A204.1 (cell line): Measurements from ENCODE around the gene MED9.

Source experiments
- FAIRE-seq: peaks from 2 replicates; lab custom pipeline; 2012; peaks lifted over from hg19 to GRCh38; lab: Jason Lieb, UNC

MED9 gene

DNA sequence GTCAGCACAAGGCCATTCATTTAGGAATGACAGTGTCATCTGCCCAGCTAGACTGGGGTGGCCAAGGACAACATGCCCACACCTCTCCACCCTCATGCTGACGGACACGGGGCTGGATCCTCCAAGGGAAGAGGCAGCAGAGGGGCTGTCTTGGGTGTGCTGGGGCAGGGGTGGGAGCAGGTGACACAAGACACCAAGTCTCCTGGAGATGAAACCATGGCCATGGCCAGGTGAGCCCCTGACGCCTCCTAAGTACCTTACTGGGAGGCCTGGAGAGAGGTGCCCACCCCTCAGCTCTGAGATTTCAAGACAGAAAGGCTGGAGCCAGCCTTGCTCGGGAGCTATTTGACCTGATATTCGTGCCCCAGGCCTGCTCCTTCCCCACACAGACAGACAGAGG, 28.4 kb downstream of the MED9 start:
- FAIRE-seq: no peak

DNA sequence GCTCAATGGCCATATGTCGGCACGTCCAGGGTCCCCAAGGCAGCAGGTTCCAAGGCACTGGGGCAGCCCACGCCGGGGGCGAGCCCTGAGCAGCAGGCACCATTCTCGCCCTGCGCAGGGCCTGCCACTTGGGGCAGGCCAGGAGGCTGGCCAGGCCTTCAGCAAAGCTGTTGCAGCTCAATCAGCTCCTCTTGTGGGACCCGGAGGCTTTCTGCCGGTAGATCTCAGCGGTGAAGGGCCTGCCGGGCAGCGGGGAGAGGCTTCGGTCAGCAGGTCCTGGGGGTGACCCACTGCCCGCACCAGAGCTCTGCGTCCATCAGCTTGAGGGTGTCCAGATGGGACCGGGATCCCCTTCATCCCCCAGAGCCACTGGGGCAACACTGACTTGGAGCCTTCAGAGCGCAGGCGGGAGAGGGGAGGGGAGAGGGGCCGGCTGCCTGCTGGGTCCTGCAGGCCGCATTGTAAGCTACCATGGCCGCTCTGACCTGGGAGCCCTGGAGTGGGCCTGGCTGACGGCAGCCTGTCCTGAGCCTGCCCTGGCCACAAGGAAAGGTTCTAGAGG, 28.9 kb downstream of the MED9 start:
- FAIRE-seq: no peak

DNA sequence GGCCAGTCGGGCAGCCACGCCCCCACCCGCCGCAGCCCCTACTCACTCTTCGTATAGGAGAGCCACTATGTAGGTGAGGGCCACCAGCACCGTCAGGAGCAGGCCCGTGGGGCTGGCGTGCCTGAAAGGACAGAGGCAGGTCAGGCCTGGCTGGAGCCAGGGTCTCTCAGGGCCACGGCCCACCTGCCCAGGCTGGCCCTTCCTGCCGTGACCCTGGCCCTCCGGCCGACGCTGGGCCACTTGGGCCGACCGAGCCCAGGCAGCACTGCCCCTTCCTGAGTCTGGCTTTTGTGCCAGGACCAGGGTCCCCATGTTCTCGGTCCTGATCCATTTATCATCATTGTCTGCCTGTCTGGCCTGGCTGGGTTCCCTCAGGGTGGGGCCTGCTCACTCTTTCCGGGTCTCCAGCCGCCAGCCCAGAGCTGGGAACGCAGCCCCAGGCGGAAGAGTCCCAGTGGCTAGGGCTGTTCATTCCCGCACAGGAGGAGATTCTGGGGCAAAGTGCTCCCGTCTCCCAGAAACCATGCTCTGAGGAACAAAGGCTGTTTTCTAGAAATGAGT, 29.5 kb downstream of the MED9 start:
- no peak for FAIRE-seq

DNA sequence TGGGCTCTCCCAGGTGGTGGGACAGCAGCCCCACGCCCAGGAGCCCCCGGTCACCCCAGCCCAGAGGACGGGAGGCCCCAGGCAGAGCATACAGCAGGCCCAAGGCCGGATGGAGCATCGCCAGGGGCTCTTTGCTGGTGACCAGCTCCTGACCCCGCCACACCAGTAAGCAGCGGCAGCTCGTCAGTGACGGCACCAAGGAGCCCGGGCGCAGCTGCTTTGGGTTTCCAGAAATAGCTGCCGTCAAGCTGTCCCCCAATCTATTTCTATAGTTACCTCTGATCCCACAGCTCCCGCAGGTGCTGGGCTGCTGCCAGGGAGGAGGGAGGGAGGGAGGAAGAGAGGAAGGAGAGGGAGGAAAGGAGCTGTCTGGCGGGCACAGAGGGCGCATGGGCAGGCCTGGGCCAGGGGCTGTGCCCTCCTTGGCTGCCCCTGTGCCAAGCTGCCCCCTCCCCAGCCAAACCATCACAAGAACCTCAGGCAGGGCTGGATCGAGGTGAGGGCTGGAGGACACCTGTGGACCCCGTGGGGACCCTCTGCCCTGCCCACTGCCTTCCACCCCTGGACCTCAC, 30.2 kb downstream of the MED9 start:
- FAIRE-seq: no peak

DNA sequence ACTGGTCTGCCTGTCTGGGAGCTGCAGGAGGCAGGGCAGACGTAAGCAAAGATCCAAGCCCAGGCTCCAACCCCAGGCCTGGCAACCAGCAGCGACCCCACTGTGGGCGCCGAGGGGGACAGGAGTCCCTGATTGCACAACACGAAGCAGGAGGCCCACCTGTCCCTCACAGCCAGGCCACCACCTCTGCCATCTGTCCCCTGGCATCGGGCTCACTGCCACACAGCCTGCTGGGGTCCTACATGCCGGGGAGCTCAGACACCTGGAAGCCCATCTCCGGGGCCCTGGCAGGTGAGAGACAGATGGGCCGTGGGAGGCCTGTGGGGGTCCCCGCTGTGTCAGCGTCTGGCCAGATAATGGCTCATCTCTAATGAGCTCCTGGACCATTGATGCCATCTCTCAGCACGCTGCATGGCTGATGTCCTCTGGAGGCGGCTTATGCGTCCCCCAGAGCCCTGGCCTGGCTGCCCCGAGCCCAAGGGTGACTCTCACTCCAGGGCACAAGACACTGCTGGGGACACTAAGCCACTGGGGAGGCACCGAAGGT, 30.7 kb downstream of the MED9 start:
- no peak for FAIRE-seq

DNA sequence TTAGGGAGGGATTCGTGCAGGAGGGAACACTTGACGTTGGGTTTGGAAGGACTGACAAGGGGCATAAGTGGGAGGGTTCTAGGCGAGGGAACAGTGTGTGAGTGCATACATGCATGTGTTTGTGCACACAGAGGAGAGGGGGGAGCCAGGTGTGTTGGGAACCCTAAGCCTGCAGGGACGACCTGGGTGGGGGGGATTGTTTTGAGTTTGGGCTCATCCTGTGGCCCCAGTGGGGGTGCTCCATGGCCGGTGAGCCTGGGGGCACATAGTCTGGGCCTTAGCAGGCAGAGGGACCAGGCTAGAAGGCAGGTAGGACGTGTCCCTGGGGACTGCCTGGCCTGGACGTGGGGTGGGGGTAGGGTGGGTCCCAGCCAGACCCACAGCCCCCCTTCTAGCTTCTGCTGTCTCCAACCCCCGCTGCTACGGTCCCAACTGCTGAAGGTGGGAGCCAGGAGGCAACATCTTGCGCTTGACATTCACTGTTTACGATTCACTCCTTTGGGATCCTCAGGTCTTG, 31.3 kb downstream of the MED9 start:
- FAIRE-seq: no peak

DNA sequence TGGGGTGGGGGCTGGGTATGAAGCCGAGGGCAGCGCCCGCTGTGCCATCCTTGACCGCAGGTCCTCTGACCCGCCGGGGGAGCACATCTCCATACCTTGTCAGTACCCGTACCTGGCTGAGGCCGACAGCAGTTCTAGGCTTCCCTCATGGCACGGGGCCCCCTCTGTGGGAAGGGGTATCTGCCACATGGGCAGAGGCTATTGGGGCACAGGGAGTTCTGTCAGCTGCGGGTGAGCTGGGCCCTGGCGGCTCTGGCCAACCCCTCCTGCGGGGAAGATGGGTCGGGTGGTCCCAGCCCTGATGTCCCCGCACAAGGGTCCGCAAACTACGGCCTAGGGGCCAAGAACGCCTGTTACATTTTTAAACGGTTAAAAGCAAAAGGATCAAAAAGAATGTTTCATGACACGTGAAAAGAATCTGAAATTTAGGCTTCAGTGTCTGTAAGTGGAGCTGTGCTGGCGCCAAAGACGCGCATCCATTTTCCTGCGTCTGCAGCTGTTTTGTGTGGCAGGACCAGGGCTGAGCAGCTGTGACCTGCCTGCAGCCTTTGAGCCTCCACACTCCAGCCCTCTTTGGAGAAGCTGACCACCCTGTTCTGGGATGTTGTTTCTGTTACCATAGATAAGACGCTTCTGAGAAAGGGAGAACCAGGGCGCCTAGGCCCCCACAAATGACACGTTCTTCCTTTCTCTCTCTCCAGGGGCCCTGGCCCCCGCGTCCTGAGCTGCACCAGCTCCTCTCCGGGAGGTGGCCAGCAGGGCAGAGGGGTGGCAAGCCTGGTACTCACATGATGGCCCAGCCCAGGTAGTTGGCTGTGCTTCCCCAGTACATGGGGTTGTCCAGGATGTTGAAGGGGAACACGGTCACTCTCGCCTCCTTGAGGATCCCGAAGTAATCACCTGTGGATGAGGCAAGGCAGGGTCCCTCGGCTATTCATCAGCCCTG, 32.1 kb downstream of the MED9 start:
- no peak for FAIRE-seq

DNA sequence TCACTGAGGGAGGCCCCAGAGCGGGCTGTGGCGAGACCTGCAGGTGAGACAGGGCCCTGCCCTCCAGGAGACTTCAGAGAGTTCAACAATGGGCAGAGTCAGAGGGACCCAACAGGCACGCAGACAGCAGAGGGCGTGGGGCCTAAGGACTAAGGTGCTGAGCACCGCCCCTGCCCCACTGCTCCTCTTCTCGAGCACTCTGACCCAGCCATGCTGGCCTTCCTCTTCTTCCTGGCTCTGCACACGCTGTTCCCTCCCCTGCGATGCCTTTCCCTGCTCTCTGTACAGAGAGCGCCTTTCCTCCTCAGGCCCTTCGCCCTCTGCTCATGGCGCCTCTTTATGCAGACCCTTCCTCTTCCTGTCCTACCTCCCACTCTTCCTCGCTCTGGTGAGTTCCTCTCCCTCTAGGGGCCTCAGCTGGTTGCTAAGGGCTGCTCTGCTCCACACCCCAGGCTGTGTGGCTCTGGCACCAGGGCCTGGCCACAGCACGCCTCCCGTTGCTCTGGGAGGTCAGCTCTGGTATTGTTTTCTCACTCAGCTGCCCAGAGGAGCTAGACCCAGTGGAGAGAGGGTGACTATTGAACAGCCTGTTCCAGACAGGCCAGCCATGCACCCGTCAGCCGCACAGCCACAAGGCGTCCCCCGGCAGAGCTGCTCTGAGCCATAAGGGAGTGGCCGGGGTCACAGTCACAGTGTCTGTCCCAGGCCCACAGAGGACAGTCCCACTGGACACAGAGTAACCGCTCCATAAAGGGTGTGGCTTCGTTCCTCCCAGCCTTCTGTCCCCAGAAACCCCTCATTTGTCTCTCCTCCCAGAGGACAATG, 33.0 kb downstream of the MED9 start:
- FAIRE-seq: no peak

DNA sequence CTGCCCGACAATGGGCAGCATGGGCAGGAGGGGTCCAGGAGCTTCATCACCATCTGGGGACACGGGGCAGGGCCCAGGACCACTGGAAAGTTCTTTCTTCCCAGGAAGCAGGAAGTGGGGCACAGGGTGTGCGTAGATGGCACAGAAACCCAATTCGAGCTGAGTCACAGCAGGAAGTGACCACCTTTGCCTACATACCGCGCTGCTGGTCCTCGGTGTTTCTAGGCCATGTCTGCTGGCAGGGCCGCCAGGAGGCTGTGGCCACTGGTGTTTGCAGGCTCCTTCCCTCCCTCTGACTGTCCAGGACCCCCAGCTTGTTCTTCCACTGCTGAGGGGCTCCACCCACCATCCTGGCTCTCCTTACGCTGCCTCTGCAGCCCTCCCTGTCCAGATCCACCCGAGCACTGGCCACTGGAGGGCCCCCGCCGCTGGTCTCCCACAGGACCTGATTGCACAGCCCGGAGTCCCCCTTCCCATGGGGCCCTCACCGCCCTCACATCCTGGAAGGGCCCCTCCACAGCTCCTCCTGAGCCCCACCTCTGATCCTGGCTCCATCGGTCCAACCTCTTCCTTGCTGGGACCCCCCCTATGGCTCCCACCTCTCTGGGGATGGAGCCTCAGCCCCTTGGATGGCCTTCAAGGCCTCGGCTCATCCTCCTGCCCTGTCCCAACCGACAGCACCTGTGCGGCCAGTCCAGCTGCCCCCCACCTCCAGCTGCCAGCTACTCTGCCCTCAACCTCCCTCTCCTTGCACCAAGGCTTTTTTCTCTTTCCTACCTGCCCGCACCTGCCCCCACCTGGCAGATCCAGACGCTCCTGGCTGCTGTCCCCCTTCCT, 33.9 kb downstream of the MED9 start:
- no peak for FAIRE-seq

DNA sequence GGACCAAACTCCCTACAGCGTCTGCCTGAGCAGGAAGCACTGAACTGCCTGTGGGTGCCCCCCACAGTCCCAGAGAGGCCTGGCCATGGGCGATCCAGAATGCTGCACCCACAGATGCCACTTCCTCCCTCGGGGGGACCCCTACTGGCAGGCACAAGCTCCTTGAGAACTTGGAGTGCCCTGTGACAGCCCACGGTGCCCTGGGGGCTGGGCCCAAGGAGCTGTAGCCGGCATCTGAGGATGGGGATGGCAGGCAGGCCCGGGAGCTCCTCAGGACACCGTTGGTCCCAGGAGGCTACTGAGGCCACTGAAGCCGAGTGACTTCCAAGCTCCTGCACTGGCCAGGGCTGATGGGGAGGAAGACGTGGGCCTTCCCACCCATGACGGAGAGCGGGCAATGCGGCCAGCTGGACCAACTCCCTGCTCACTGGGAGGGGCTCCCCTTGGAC, 34.5 kb downstream of the MED9 start:
- no peak for FAIRE-seq

DNA sequence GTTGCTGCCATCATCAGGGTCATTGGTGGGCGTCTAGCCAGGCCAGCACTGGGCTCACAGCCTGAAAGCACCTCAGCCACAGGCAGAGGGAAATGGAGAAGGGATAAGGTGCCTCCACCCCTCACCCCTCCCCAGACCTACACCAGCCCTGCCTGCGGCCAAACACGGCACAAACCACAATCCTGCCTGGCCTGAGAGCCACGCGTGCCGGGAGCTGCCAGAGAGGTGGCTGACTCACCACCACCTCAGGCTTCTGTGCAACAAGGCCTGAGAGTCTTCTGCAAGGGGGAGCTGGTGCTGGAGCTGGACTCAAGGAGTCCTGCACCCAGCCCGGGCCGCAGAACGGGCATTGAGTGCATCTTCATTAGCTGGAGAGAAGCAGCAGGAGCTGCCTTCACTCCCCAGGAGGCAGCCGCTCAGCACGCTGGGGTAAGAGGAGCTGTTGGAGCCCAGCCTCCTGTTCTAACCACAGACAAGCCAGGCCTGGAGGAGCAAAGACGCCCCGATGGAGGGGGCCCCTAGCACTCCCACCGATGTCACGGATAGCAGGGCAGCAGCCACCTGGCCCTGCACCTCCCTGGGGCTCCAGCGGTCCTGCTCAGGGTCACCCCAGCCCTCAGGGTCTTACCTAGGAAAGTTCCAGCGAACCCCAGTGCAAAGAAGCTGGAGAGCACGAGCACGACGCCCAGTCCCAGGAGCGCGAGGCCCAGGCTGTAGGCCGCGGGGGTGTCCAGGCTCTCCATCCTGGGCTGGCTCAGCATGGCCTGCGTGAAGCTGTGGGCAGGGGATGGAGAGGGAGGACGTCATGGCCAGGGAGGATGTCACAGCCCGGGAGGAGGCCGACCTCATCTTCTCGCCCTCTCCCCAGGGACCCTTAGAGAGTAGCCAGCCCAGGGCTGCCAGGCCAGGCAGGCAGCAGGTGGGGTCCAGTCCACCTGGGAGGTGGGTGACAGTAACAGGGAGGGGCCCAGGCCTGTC, 35.4 kb downstream of the MED9 start:
- FAIRE-seq: no peak

DNA sequence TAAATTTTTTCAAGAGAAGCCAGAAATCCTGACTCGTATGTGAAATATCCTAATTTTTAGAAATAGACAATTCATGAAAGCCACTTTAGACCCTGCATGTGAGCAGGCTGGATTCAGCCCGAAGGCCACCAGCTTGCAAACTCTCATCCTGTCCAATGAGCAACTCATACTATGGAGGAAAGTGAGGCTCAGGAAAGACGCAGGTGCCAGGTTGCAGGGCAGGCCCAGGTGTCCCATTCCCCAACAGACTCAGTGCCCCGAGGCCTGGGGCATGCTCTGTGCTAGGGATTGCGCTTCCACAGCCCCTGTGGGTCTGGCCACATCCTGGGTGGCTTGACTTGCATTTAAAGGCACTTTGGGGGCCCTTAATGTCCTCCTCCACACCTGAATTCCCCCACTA, 36.1 kb downstream of the MED9 start:
- no peak for FAIRE-seq

DNA sequence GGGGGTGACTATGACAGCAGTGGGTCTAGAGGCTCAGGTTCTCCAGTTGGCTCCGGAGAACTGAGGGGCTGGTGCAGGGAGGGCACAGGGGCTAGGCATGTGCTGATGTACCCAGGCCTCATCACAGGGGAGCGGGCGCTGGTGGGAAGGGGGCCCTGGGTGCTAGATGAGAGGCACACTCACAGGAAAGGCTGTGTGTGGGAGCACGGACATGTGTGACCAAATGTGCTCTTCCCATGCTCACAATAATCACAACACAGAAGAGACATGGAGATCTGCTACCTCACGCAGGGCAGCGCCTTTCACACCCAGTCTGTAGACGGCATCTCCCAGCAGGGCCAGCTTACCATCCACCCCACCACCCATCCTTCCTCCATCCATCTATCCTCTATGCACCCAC, 36.8 kb downstream of the MED9 start:
- no peak for FAIRE-seq

DNA sequence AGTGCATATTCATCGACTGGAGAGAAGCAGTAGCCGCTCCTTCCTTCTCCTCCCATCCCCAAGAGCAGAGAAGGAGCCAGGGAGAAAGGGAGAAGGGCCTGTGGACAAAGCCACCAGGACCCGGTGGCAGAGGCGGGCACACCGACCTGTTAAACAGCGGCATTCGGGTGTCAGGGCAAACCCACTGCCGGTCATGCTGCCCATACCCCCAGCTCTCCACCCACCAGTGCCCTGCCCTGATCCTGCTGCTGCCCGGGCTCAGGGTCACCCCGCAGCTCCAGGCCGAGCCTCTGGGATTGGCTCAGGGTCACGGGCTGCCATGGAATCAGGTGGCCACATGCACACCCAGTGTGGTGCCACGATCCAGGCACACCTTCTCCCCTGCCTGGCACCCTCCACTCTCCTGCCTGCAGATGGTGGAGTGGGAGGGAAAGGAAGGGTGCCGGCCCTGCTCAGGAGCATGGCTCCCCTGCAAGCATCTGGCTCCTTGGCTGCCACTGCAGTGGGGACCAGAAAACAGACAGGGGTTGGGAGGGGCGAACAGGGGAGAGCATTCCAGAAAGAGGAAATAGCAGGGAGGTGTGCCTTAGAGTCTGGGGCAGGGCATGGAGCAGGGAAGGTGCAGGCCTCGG, 37.7 kb downstream of the MED9 start:
- no peak for FAIRE-seq

DNA sequence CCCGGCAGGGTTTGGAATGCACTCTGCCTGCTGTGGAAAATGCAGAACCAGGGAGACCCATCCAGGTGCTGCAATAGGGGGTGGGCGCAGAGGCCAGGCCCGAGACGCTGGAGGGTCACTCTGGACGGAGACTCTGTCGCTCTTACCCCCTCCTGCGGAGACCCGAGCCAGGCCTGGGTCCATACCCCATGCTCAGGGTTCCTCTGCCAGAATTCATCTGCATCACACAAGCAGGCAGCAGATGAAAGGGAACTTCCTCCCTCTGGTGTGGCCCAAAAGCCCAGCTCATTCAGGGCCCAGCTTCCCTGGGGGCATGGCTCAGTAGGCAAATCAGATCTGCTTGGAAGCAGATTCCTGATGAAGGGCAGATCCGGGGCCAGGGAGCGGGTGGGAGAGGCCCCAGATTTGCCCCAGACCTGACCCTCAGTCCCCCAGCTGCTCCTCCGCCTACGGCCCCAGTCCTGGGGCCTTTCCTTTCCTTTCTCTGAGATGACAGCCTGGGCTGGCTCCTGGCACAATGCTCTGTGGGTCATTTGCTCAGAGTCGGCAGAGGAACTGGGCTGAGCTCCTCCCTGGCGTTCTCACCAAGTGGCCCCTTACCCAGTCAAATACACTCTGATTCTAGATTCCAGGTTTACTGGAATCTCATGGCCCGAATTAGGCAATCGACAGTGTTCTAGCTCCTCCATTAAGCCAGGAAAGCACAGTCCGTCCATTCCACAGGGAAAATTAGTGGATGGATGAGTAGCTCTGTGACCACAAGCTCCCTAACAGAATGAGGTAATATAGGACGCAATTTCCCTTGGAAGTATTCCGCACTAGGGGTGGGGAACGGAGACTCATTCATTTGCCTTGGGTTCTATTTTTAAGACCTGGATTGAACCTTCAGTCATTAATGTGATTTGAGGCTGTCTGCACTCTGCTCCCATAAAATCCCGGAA, 38.5 kb downstream of the MED9 start:
- no peak for FAIRE-seq

DNA sequence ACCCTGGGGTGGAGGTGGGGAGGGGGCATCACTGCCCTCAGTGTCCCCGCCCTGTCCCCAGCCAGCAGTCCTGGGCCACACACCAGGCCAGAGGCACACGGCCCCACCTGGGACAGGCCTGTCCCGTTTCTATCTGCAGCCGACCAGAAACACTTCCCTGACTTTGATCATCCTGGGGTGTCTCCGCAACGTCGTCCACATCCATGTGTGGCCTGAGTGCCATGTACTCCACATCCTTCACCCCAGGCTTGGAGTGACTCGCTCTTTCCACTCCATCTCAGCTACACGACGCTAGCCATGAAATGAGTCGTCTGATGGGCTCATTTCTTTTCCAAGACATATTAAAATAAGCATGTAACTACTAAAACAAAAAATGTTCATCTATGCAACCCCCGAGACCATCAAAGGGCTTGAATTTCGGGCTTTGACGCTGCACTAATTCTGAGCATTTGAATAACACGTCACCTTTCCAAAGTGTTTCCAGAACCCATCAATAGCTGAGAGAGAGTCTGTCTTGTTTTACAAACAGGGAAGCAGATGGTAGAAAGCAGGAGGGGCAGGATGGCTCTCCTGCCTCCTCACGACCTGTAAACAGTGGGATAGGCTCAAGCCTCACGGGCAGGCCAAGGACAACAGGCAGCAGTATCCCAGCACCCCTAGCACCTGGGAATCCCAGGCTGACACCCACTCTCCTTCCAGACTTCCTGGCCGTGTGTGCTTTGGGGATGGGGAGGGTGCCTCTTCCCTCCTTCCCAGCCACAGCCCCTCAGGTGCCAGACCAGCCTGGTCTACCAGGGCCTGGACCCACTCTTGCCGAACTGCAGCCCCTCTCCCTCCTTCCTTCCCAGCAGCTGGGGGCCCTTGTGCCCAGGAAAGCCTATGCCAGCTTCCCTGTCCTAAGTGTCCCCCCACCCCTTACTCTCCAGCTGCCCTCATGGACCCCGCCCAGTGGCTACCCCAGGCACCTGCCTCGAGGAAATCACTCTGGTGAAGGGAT, 39.4 kb downstream of the MED9 start:
- no peak for FAIRE-seq
